ENCODE data around the gene AIFM2.

DNA sequence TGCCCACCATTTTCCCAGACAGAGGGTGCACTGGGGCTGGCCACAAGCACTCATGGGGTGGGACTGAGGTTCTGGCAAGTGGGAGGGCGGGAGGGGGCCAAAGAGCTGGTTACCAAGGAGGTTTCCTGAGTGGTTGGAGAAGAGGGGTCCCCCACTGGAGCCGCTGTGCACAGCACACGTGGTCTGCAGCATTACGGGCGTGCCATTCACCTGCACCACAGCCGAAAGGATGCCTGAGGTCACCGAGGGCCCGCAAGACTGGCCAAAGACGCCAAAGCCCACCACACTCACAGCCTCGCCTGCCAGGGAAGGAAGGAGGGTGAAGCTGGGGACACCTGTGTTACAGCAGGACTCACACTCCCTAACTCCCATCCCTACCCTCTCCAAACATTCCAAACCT, 9.9 kb upstream of the AIFM2 start:
- TF ChIP-seq ELF1 (CRISPR knock-in tag; IDR thresholded peaks at IDR 0.05): no peak
- no peak for TF ChIP-seq FOXM1 (CRISPR knock-in tag; IDR thresholded peaks at IDR 0.05)
- TF ChIP-seq POLR2AphosphoS5 (IDR thresholded peaks at IDR 0.05; ENCODE audit: low read depth, low read length): no peak
- no peak for TF ChIP-seq TRIM22 (IDR thresholded peaks at IDR 0.05)
- TF ChIP-seq ZNF264 (CRISPR knock-in tag; IDR thresholded peaks at IDR 0.05): no peak
- TF ChIP-seq EZH2 (conservative IDR thresholded peaks at IDR 0.05; ENCODE audit: low read depth, low read length): no peak
- no peak for TF ChIP-seq TBX3 (IDR thresholded peaks at IDR 0.05; ENCODE audit: borderline replicate concordance)

All from HepG2 (cell line).